ENCODE data around the gene TSPAN5. TPM values are rescaled to one million over a fixed set of nuclear protein-coding genes. Genes with fewer than 3 reads are reported as not detected.

The TSPAN5 gene
- total RNA-seq, 1 donor from 2014 or later = 1.6 TPM

DNA sequence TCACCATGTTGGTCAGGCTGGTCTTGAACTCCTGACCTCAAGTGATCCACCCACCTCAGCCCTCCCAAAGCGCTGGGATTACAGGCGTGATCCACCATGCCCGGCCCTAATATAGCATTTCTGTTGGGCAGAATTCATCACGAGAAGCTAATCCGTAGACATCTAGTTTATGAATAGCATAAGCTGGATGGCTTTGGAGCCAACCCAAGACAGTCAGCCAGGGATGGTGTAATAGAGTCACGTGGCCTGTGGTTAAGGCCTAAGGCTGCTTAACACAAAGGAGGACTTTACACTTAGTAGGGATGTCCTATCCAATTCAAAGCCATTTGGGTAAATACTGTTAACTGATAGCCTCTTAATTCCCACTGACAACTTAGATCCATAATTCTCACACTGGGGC lies 223.6 kb downstream of the TSPAN5 start:
- CTCF ChIA-PET = no interaction called here
- H3K4me3 Mint-ChIP-seq = no peak overlapping the region

DNA sequence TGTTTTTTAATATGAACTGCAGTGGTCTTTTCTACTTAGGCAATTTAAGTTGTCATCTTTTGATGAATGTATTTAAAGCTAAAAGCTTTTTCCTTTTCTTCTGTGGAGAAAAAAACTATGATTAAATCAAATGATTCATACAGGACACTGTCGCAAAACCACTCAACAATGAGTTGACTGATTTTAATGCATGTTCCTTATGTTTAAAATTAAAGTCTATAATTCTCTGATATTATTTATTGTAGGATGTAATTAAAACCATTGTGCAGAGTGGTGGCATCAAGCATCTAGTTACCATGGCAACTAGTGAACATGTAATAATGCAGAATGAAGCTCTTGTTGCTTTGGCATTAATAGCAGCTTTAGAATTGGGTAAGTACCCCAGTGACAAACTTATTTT lies 224.7 kb downstream of the TSPAN5 start:
- Mint-ChIP-seq H3K4me1 (no peaks in the 10 kb centered on the region), H3K36me3 (ENCODE audit: low read depth) (peaks cover 45% of the 10 kb centered on the region), H3K4me3 (no peak overlapping the region), H3K27me3 (no peaks in the 10 kb centered on the region), H3K9me3 (no peaks in the 10 kb centered on the region), H3K27ac (no peak overlapping the region)
- intact Hi-C loops (cut with micrococcal nuclease) = no loop called here
- TF ChIP-seq, protein P1, sequence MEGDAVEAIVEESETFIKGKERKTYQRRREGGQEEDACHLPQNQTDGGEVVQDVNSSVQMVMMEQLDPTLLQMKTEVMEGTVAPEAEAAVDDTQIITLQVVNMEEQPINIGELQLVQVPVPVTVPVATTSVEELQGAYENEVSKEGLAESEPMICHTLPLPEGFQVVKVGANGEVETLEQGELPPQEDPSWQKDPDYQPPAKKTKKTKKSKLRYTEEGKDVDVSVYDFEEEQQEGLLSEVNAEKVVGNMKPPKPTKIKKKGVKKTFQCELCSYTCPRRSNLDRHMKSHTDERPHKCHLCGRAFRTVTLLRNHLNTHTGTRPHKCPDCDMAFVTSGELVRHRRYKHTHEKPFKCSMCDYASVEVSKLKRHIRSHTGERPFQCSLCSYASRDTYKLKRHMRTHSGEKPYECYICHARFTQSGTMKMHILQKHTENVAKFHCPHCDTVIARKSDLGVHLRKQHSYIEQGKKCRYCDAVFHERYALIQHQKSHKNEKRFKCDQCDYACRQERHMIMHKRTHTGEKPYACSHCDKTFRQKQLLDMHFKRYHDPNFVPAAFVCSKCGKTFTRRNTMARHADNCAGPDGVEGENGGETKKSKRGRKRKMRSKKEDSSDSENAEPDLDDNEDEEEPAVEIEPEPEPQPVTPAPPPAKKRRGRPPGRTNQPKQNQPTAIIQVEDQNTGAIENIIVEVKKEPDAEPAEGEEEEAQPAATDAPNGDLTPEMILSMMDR (IDR thresholded peaks at IDR 0.05) = no peak
- ChIA-PET CTCF (no interaction called here), POLR2A (no interaction called here)
- no peak for DNase-seq
- no peak for ATAC-seq (ENCODE audit: low read depth)

More for the DNA sequence above, 223.6 kb downstream of the TSPAN5 start:
- H3K9me3 Mint-ChIP-seq = no peaks in the 10 kb centered on the region
- no peak overlapping the region for H3K27ac Mint-ChIP-seq
- ATAC-seq (ENCODE audit: low read depth) (no peak), DNase-seq (no peak)
- no peaks in the 10 kb centered on the region for H3K27me3 Mint-ChIP-seq
- TF ChIP-seq, protein P1 (IDR thresholded peaks at IDR 0.05) = no peak
- POLR2A ChIA-PET = interaction anchor here (0.7 kb wide), 1 partner anchor 9 kb away, joined by 5 read pairs; no protein-coding TSS in a partner anchor
- H3K4me1 Mint-ChIP-seq = peaks cover 4% of the 10 kb centered on the region
- peaks cover 52% of the 10 kb centered on the region for H3K36me3 Mint-ChIP-seq (ENCODE audit: low read depth)
- intact Hi-C loops (cut with micrococcal nuclease) = no loop called here

DNA sequence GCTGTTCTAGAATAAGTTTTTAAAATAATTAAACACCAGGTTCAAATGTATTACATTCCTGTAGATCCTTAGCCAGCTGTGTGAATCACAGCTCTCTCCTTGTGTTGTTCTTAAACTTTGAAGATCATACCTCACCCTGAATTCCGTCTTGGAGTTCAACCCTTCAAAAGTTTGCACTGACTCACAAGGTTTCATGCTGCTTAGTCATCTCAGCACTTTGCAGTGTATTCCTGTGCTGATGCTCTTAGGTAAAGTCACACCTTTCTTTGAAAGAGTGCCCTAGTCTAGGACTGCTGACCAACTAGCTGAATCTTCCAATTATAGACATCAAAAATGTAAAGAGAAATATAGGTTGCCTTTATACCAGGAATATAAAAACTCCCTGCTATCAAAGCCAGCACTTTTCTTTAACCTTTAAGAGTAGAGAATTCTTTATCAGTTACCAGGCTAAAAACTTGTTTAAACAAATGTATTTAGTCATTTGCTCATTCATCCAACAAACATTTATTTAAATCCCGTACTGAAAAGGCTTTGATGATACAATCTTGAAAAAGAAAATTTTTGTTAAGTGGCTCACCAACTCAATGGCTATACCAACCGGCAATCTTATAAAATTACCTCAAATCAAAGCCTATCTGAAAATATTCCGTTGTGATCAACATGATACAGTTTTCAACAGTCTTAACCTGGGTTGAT lies 227.6 kb downstream of the TSPAN5 start:
- DNase-seq (no peak), ATAC-seq (ENCODE audit: low read depth) (no peak)
- intact Hi-C loops (cut with micrococcal nuclease) = no loop called here
- H3K4me1 Mint-ChIP-seq = peaks cover 11% of the 10 kb centered on the region
- no peak overlapping the region for H3K4me3 Mint-ChIP-seq
- no peak overlapping the region for H3K27ac Mint-ChIP-seq
- TF ChIP-seq, protein P1 (IDR thresholded peaks at IDR 0.05) = no peak
- H3K9me3 Mint-ChIP-seq = peaks cover 8% of the 10 kb centered on the region
- H3K27me3 Mint-ChIP-seq = no peaks in the 10 kb centered on the region
- ChIA-PET POLR2A (no interaction called here), CTCF (interaction anchor here (0.7 kb wide), 1 partner anchor 464 kb away, joined by 3 read pairs; no protein-coding TSS in a partner anchor)
- peaks cover 38% of the 10 kb centered on the region for H3K36me3 Mint-ChIP-seq (ENCODE audit: low read depth)

DNA sequence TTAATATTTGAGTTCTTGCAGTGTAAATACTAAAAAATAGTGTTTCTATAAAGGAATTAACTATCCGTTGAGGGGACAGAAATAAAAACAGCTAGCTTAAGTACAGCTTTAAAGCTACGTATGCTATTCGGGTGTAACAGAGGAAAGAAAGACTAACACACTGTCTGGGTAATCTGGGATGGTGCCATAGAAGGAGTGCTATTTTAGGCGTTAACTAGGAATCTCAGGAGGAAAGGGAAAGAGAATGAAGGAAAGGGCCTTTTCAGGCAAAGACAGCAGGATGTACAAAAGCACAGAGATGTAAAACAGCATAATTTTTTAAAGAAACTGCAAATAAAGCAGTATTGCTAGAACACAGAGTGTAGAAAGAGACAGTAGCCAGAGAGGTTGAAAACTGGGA lies 235.4 kb downstream of the TSPAN5 start:
- no peaks in the 10 kb centered on the region for H3K27me3 Mint-ChIP-seq
- DNase-seq (no peak), ATAC-seq (ENCODE audit: low read depth) (no peak)
- H3K4me1 Mint-ChIP-seq = peaks cover 21% of the 10 kb centered on the region
- peaks cover 12% of the 10 kb centered on the region for H3K9me3 Mint-ChIP-seq
- no peak overlapping the region for H3K4me3 Mint-ChIP-seq
- H3K36me3 Mint-ChIP-seq (ENCODE audit: low read depth) = peaks cover 61% of the 10 kb centered on the region
- H3K27ac Mint-ChIP-seq = no peak overlapping the region
- CTCF ChIA-PET = interaction anchor here (0.8 kb wide), 1 partner anchor 9 kb away, joined by 4 read pairs; no protein-coding TSS in a partner anchor
- POLR2A ChIA-PET = no interaction called here
- TF ChIP-seq, protein P1 (IDR thresholded peaks at IDR 0.05) = no peak
- intact Hi-C loops (cut with micrococcal nuclease) = no loop called here

DNA sequence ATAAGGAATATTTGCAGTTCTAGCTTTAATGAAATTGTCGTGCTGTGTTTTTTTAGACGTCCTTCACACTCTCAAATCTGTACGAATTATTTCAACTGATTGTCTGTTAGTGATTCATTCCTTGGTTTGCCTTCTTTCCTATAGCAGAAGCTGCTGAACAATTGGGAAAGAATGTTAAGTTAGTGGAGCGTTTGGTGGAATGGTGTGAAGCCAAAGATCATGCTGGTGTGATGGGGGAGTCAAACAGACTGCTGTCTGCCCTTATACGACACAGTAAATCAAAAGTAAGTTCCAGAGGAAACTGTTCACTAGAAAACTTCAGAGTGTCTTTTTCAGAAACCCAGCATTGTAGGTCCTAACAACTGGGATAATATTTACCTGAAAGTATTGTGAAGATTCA lies 237.3 kb downstream of the TSPAN5 start:
- CTCF ChIA-PET = no interaction called here

More for the DNA sequence above, 237.3 kb downstream of the TSPAN5 start:
- H3K27ac Mint-ChIP-seq = no peak overlapping the region
- no peak overlapping the region for H3K4me3 Mint-ChIP-seq
- H3K36me3 Mint-ChIP-seq (ENCODE audit: low read depth) = peaks cover 68% of the 10 kb centered on the region
- no peak for ATAC-seq (ENCODE audit: low read depth)
- intact Hi-C loops (cut with micrococcal nuclease) = no loop called here
- DNase-seq = no peak
- no peaks in the 10 kb centered on the region for H3K27me3 Mint-ChIP-seq
- POLR2A ChIA-PET = no interaction called here
- H3K9me3 Mint-ChIP-seq = peaks cover 5% of the 10 kb centered on the region
- TF ChIP-seq, protein P1 (IDR thresholded peaks at IDR 0.05) = no peak
- H3K4me1 Mint-ChIP-seq = peaks cover 13% of the 10 kb centered on the region
